OCI-LY1 (cell line): ENCODE measurements around the gene POLR2E.

Source experiments
- H2AFZ ChIP-seq: fragments of 200-600 bp; sonication (generic), shearing (Covaris generic); 2 replicates; pipeline ENCODE4 v1.6.0; 2014; ENCODE audit warnings: antibody characterized with exemption, mild to moderate bottlenecking, low read length
- H3F3A ChIP-seq: fragments of 200-600 bp; sonication (generic), shearing (Covaris generic); 2 replicates; pipeline ENCODE4 v1.6.0; 2014; ENCODE audit warnings: mild to moderate bottlenecking, antibody characterized with exemption, low read length, moderate library complexity; ENCODE audit not compliant: insufficient read depth
- H3K27ac ChIP-seq: fragments of 200-600 bp; sonication (generic); 2 replicates; pipeline ENCODE4 v1.5.1; 2014; ENCODE audit warnings: low read length, mixed run types, mild to moderate bottlenecking, low read depth; ENCODE audit not compliant: poor library complexity, severe bottlenecking
- H3K27me3 ChIP-seq: fragments of 200-600 bp; sonication (generic); 2 replicates; pipeline ENCODE4 v1.6.0; 2014; ENCODE audit warnings: antibody characterized with exemption, mild to moderate bottlenecking, low read length, moderate library complexity; ENCODE audit not compliant: insufficient read depth
- H3K36me3 ChIP-seq: fragments of 200-600 bp; sonication (generic); 2 replicates; pipeline ENCODE4 v1.6.1; 2014; ENCODE audit warnings: mild to moderate bottlenecking, antibody characterized with exemption, low read length, moderate library complexity, mixed read lengths; ENCODE audit not compliant: insufficient read depth
- H3K4me1 ChIP-seq: fragments of 200-600 bp; sonication (generic); 2 replicates; pipeline ENCODE4 v1.5.1; 2014; ENCODE audit warnings: mild to moderate bottlenecking, low read length, moderate library complexity; ENCODE audit not compliant: insufficient read depth, severe bottlenecking
- H3K4me2 ChIP-seq: fragments of 200-600 bp; sonication (generic), shearing (Covaris generic); 2 replicates; pipeline ENCODE4 v1.6.1; 2014; ENCODE audit warnings: low read length
- H3K4me3 ChIP-seq: fragments of 200-600 bp; sonication (generic); 2 replicates; pipeline ENCODE4 v1.5.1; 2014; ENCODE audit warnings: low read length, low read depth, mild to moderate bottlenecking, mixed read lengths; ENCODE audit not compliant: poor library complexity, severe bottlenecking
- H3K79me2 ChIP-seq: fragments of 200-600 bp; shearing (Covaris generic); 2 replicates; pipeline ENCODE4 v1.6.1; 2016; ENCODE audit warnings: mixed run types, low read length, mixed read lengths; ENCODE audit not compliant: insufficient read depth
- H3K9ac ChIP-seq: fragments of 200-600 bp; sonication (generic), shearing (Covaris generic); 2 replicates; pipeline ENCODE4 v1.6.1; 2014; ENCODE audit warnings: mild to moderate bottlenecking, low read length, mixed read lengths
- H3K9me2 ChIP-seq: fragments of 200-600 bp; sonication (generic), shearing (Covaris generic); 2 replicates; pipeline ENCODE4 v1.6.1; 2014; ENCODE audit warnings: low read depth, mild to moderate bottlenecking, low read length, mixed read lengths
- H3K9me3 ChIP-seq: fragments of 200-600 bp; shearing (Covaris generic); 2 replicates; pipeline ENCODE4 v1.6.1; 2014; ENCODE audit warnings: low read length, mixed read lengths
- H4K20me1 ChIP-seq: fragments of 200-600 bp; sonication (generic), shearing (Covaris generic); 2 replicates; pipeline ENCODE4 v1.6.0; 2016; ENCODE audit warnings: mild to moderate bottlenecking, low read length; ENCODE audit not compliant: insufficient read depth
- CTCF ChIP-seq: fragments of 200-600 bp; sonication (generic), shearing (Covaris generic); IDR thresholded peaks from 2 replicates; pipeline ENCODE4 v1.5.1; 2017; ENCODE audit warnings: mild to moderate bottlenecking, antibody characterized with exemption, low read length, moderate library complexity, mixed read lengths
- EZH2 ChIP-seq: fragments of 200-600 bp; sonication (generic), shearing (Covaris generic); IDR thresholded peaks from 2 replicates; pipeline ENCODE4 v1.8.0; 2017; ENCODE audit warnings: borderline replicate concordance, mixed run types, mild to moderate bottlenecking, antibody characterized with exemption, low read length, moderate library complexity, mixed read lengths

POLR2E gene

GRCh38 chr19:1081301-1082164 is 13.6 kb downstream of the POLR2E start:
- no peaks in the 10 kb centered on the region for H3K27me3 ChIP-seq
- H2AFZ ChIP-seq: no peak overlapping the region
- H3K4me1 ChIP-seq: peaks cover 34% of the 10 kb centered on the region
- H3K9me2 ChIP-seq: no peaks in the 10 kb centered on the region
- H3K4me2 ChIP-seq: no peak overlapping the region
- no peaks in the 10 kb centered on the region for H3F3A ChIP-seq
- H3K4me3 ChIP-seq: no peak overlapping the region
- no peaks in the 10 kb centered on the region for H3K79me2 ChIP-seq
- no peak overlapping the region for H3K27ac ChIP-seq
- TF ChIP-seq CTCF (no peak), EZH2 (no peak)
- H3K36me3 ChIP-seq: peaks cover 69% of the 10 kb centered on the region
- no peaks in the 10 kb centered on the region for H4K20me1 ChIP-seq
- H3K9me3 ChIP-seq: no peaks in the 10 kb centered on the region
- H3K9ac ChIP-seq: no peak overlapping the region

- H3K4me1 ChIP-seq: peaks cover 39% of the 10 kb centered on the region
- no peaks in the 10 kb centered on the region for H4K20me1 ChIP-seq
- no peak overlapping the region for H3K4me3 ChIP-seq
- H3K79me2 ChIP-seq: no peaks in the 10 kb centered on the region
- H3K9ac ChIP-seq: no peak overlapping the region
- no peak overlapping the region for H3K27ac ChIP-seq
- no peak overlapping the region for H3K4me2 ChIP-seq
- H3K9me2 ChIP-seq: no peaks in the 10 kb centered on the region
- no peaks in the 10 kb centered on the region for H3K9me3 ChIP-seq
- peaks cover 69% of the 10 kb centered on the region for H3K36me3 ChIP-seq
- TF ChIP-seq CTCF (no peak), EZH2 (no peak)
- H3K27me3 ChIP-seq: no peaks in the 10 kb centered on the region
- H3F3A ChIP-seq: no peaks in the 10 kb centered on the region
- H2AFZ ChIP-seq: no peak overlapping the region
Measured at GRCh38 chr19:1080360-1081161, 14.6 kb downstream of the POLR2E start.

- H3K4me3 ChIP-seq: no peak overlapping the region
- no peaks in the 10 kb centered on the region for H3K79me2 ChIP-seq
- no peak overlapping the region for H3K4me2 ChIP-seq
- H3K4me1 ChIP-seq: peaks cover 46% of the 10 kb centered on the region
- H3K9me2 ChIP-seq: no peaks in the 10 kb centered on the region
- H3K27ac ChIP-seq: no peak overlapping the region
- no peak overlapping the region for H3K9ac ChIP-seq
- no peaks in the 10 kb centered on the region for H3K9me3 ChIP-seq
- no peaks in the 10 kb centered on the region for H4K20me1 ChIP-seq
- no peak for TF ChIP-seq EZH2
- TF ChIP-seq CTCF: no peak
- peaks cover 67% of the 10 kb centered on the region for H3K36me3 ChIP-seq
- H3K27me3 ChIP-seq: no peaks in the 10 kb centered on the region
- H2AFZ ChIP-seq: no peak overlapping the region
- H3F3A ChIP-seq: no peaks in the 10 kb centered on the region
Measured at GRCh38 chr19:1079566-1080111, 15.5 kb downstream of the POLR2E start.
